Lower leg skin (tissue), 3 donors: Measurements from ENCODE around the gene CEACAM4.

ENCODE experiments used
- CTCF ChIP-seq, 3 donors: fragments of 450-650 bp; IDR thresholded peaks; one replicate each; pipeline ENCODE4 v1.5.1; 2016; ENCODE audit warnings: antibody characterized with exemption in 3 of 3, mild to moderate bottlenecking in 3 of 3, moderate library complexity in 2 of 3
- POLR2A ChIP-seq, 2 donors: fragments of 450-650 bp; IDR thresholded peaks; one replicate each; pipeline ENCODE4 v1.6.1; 2016 to 2017; ENCODE audit warnings: antibody characterized with exemption in 2 of 2, mild to moderate bottlenecking in 1 of 2, moderate library complexity in 1 of 2

- no peak for TF ChIP-seq CTCF (IDR thresholded peaks at IDR 0.05)
- no peak for TF ChIP-seq POLR2A (IDR thresholded peaks at IDR 0.05)
Observed at GRCh38 chr19:41617941-41618730, 8.7 kb downstream of the CEACAM4 start.
